Pulmonary artery endothelial cell (primary cell): Measurements from ENCODE around the gene PPP1R12C. TPM values are rescaled to one million over a fixed set of nuclear protein-coding genes. Genes with fewer than 3 reads are reported as not detected.

Source experiments
- DNase-seq: peaks from one replicate; pipeline ENCODE4 v3.0.0-alpha.2; 2011; ENCODE audit warnings: low read depth, low spot score
- total RNA-seq: library from RNA; depleted of rRNA; stranded (reverse); fragments of >200 nt; gene quantifications from 2 replicates; pipeline ENCODE4 v1.2.3, GENCODE V29; 2014

PPP1R12C gene
- total RNA-seq, 1 donor from 2014 or later: 34.8 TPM

GRCh38 chr19:55046975-55047622 is 70.3 kb downstream of the PPP1R12C start:
- DNase-seq: no peak

GRCh38 chr19:55044771-55045716 is 72.4 kb downstream of the PPP1R12C start:
- no peak for DNase-seq

GRCh38 chr19:55044286-55044685 is 73.2 kb downstream of the PPP1R12C start:
- DNase-seq: no peak

GRCh38 chr19:55042688-55043087 is 74.7 kb downstream of the PPP1R12C start:
- no peak for DNase-seq

GRCh38 chr19:55042344-55042678 is 75.1 kb downstream of the PPP1R12C start:
- no peak for DNase-seq

GRCh38 chr19:55041627-55042343 is 75.7 kb downstream of the PPP1R12C start:
- DNase-seq: no peak

- DNase-seq: no peak
Measured at GRCh38 chr19:55041244-55041626, 76.2 kb downstream of the PPP1R12C start.

Other genes with a start within 250 kb of the PPP1R12C start
- gene FCAR, start 243.4 kb downstream of the PPP1R12C start, total RNA-seq: not detected in 2 replicates
- not detected in 2 replicates for gene NCR1, start 211.5 kb downstream of the PPP1R12C start, total RNA-seq
- gene NLRP7, start 170.1 kb downstream of the PPP1R12C start, total RNA-seq: not detected in 2 replicates
- gene NLRP2, start 151.3 kb downstream of the PPP1R12C start, total RNA-seq: 0.20 and 0.28 TPM in 2 replicates
- gene GP6, start 79.4 kb downstream of the PPP1R12C start, total RNA-seq: not detected in 2 replicates
- 10.6 and 13.8 TPM in 2 replicates for gene RDH13, start 54.5 kb downstream of the PPP1R12C start, total RNA-seq
- 4.7 and 7.5 TPM in 2 replicates for gene EPS8L1, start 41.8 kb downstream of the PPP1R12C start, total RNA-seq
- gene TNNT1, start 31.6 kb upstream of the PPP1R12C start, total RNA-seq: 2.0 and 2.3 TPM in 2 replicates
- not detected in 2 replicates for gene TNNI3, start 40.1 kb upstream of the PPP1R12C start, total RNA-seq
- gene DNAAF3, start 49.0 kb upstream of the PPP1R12C start, total RNA-seq: 0.32 and 0.73 TPM in 2 replicates
- not detected in 2 replicates for gene SYT5, start 62.7 kb upstream of the PPP1R12C start, total RNA-seq
- 0.46 and 1.2 TPM in 2 replicates for gene PTPRH, start 91.9 kb upstream of the PPP1R12C start, total RNA-seq
- 0.73 and 1.1 TPM in 2 replicates for gene TMEM86B, start 111.1 kb upstream of the PPP1R12C start, total RNA-seq
- 32.5 and 33.0 TPM in 2 replicates for gene PPP6R1, start 141.4 kb upstream of the PPP1R12C start, total RNA-seq
- 30.1 and 37.8 TPM in 2 replicates for gene HSPBP1, start 162.5 kb upstream of the PPP1R12C start, total RNA-seq
- gene BRSK1, start 166.4 kb upstream of the PPP1R12C start, total RNA-seq: 0.07 and 0.40 TPM in 2 replicates
- gene TMEM150B, start 207.7 kb upstream of the PPP1R12C start, total RNA-seq: not detected in 2 replicates
- gene KMT5C, start 222.2 kb upstream of the PPP1R12C start, total RNA-seq: 4.3 and 4.8 TPM in 2 replicates
- gene COX6B2, start 237.1 kb upstream of the PPP1R12C start, total RNA-seq: not detected in 2 replicates
- gene GARIN5B, start 245.6 kb upstream of the PPP1R12C start, total RNA-seq: not detected in 2 replicates